HepG2 (cell line): ENCODE measurements around the gene HES1. TPM values are rescaled to one million over a fixed set of nuclear protein-coding genes. Genes with fewer than 3 reads are reported as not detected.

Source experiments
- AHDC1 ChIP-seq: sonication (generic); formaldehyde crosslinking; IDR thresholded peaks from 2 replicates; pipeline ENCODE4 v1.5.1; 2020; ENCODE audit warnings: mild to moderate bottlenecking, missing genetic modification reagents, borderline replicate concordance
- EED ChIP-seq: sonication (generic); formaldehyde crosslinking; IDR thresholded peaks from 2 replicates; pipeline ENCODE4 v1.5.0; 2020; ENCODE audit warnings: mild to moderate bottlenecking, missing genetic modification reagents
- EP300 ChIP-seq, 3 experiments: sonication (generic) in 1 of 3; formaldehyde crosslinking in 1 of 3; IDR thresholded peaks; 2 replicates each; pipeline versions ENCODE4 v1.5.1 to v1.6.1; 2011 to 2020; ENCODE audit warnings: low read depth in 2 of 3, low read length in 2 of 3, borderline replicate concordance in 1 of 3, improper control_type of control experiment in 1 of 3, mild to moderate bottlenecking in 1 of 3, missing genetic modification reagents in 1 of 3, moderate library complexity in 1 of 3
- MTA1 ChIP-seq: sonication (generic); formaldehyde crosslinking; IDR thresholded peaks from 2 replicates; pipeline ENCODE4 v1.4.0; 2020; ENCODE audit warnings: missing genetic modification reagents, mild to moderate bottlenecking, borderline replicate concordance
- MXD1 ChIP-seq: sonication (generic); formaldehyde crosslinking; IDR thresholded peaks from 2 replicates; pipeline ENCODE4 v1.4.0; 2020; ENCODE audit warnings: mild to moderate bottlenecking, missing genetic modification reagents
- NPAS2 ChIP-seq: sonication (generic); formaldehyde crosslinking; IDR thresholded peaks from 2 replicates; pipeline ENCODE4 v1.8.0; 2022; ENCODE audit warnings: mild to moderate bottlenecking, missing genetic modification reagents, borderline replicate concordance
- RBM39 ChIP-seq: fragments of 200-400 bp; formaldehyde crosslinking; IDR thresholded peaks from one replicate; pipeline ENCODE4 v1.6.1; 2018; ENCODE audit warnings: antibody characterized with exemption, mild to moderate bottlenecking, low read depth, low read length; ENCODE audit not compliant: poor library complexity, severe bottlenecking
- SIX4 ChIP-seq: sonication (generic); formaldehyde crosslinking; IDR thresholded peaks from 2 replicates; pipeline ENCODE4 v1.4.0; 2020; ENCODE audit warnings: missing genetic modification reagents
- ZBTB7B ChIP-seq: sonication (generic); formaldehyde crosslinking; IDR thresholded peaks from 2 replicates; pipeline ENCODE4 v1.4.0; 2020; ENCODE audit warnings: missing genetic modification reagents
- ZNF224 ChIP-seq: sonication (generic); formaldehyde crosslinking; IDR thresholded peaks from 2 replicates; pipeline ENCODE4 v1.5.0; 2020; ENCODE audit warnings: mild to moderate bottlenecking, missing genetic modification reagents
- ZNF235 ChIP-seq: sonication (generic); formaldehyde crosslinking; IDR thresholded peaks from 2 replicates; pipeline ENCODE4 v1.8.1; 2023; ENCODE audit warnings: mild to moderate bottlenecking, missing genetic modification reagents, borderline replicate concordance
- ZNF274 ChIP-seq: sonication (generic); formaldehyde crosslinking; IDR thresholded peaks from 2 replicates; pipeline ENCODE4 v1.5.1; 2020; ENCODE audit warnings: mild to moderate bottlenecking, missing genetic modification reagents
- ZNF660 ChIP-seq: sonication (generic); formaldehyde crosslinking; IDR thresholded peaks from 2 replicates; pipeline ENCODE4 v1.5.1; 2020; ENCODE audit warnings: mild to moderate bottlenecking, low read depth, missing genetic modification reagents, borderline replicate concordance
- ZNF841 ChIP-seq: sonication (generic); formaldehyde crosslinking; IDR thresholded peaks from 2 replicates; pipeline ENCODE4 v1.8.1; 2023; ENCODE audit warnings: missing genetic modification reagents, borderline replicate concordance
- ZSCAN25 ChIP-seq: sonication (generic); formaldehyde crosslinking; IDR thresholded peaks from 2 replicates; pipeline ENCODE4 v1.8.0; 2022; ENCODE audit warnings: mild to moderate bottlenecking, missing genetic modification reagents
- ZXDC ChIP-seq: sonication (generic); formaldehyde crosslinking; IDR thresholded peaks from 2 replicates; pipeline ENCODE4 v1.5.0; 2020; ENCODE audit warnings: mild to moderate bottlenecking, missing genetic modification reagents
- polyA plus RNA-seq, 8 experiments: library from polyadenylated mRNA; depleted of rRNA in 3 of 8; stranded (reverse) in 7 of 8; unstranded in 1 of 8; fragments of >200 nt; fragmentation: Illumina TruSeq in 4 of 8; extraction: Trizol in 4 of 8; gene quantifications; 2 replicates each; pipeline versions ENCODE4 v1.2.1 to v1.2.3, GENCODE V29; 2011 to 2016; ENCODE audit warnings: low read depth in 4 of 8, missing spikeins in 1 of 8, mixed read lengths in 1 of 8; ENCODE audit not compliant: insufficient read depth in 1 of 8
- total RNA-seq, 5 experiments: library from RNA; depleted of rRNA; stranded (reverse); fragments of >200 nt; fragmentation: Illumina TruSeq; extraction: Trizol; gene quantifications; 2 replicates each; pipeline ENCODE4 v1.2.3, GENCODE V29; 2016; ENCODE audit warnings: low read depth in 1 of 5

Gene HES1
- total and polyA plus RNA-seq, 2 of the 13 experiments (the other 11 are each of a cell fraction or from before 2014, with no cell fraction given): 15.4 to 19.8 TPM

- TF ChIP-seq ZXDC (CRISPR knock-in tag) (no peak), ZNF274 (no peak), ZSCAN25 (CRISPR knock-in tag) (no peak), NPAS2 (CRISPR knock-in tag) (no peak), EP300 (IDR thresholded peaks at IDR 0.05; ENCODE audit: low read depth in 2 of 2, low read length in 2 of 2) (peak in 1 of 2 experiments; percentile 22; a peak in 1 of 4 replicates), EP300 (CRISPR knock-in tag; IDR thresholded peaks at IDR 0.05; ENCODE audit: borderline replicate concordance) (peak; percentile 44; the same call in 1 of the 2 replicates), SIX4 (CRISPR knock-in tag) (no peak), MXD1 (CRISPR knock-in tag) (no peak), MTA1 (0 out of 2 replicates have a peak, but pooled peaks have one; percentile 46), AHDC1 (CRISPR knock-in tag) (peak; percentile 27; the same call in 1 of the 2 replicates), ZNF660 (CRISPR knock-in tag) (no peak), ZNF224 (CRISPR knock-in tag) (no peak), RBM39 (no peak), ZNF235 (no peak), EED (CRISPR knock-in tag) (no peak), ZBTB7B (CRISPR knock-in tag) (0 out of 2 replicates have a peak, but pooled peaks have one; percentile 44), ZNF841 (CRISPR knock-in tag) (no peak)
These were observed 25.4 kb downstream of the HES1 start (continued) for GRCh38 chr3:194161131-194162045.
